ENCODE results near the gene TMX2. TPM values are rescaled to one million over a fixed set of nuclear protein-coding genes. Genes with fewer than 3 reads are reported as not detected.

TMX2 gene
- total RNA-seq, 1 experiment from 2014 or later, result 151 TPM

GRCh38 chr11:57751176-57751575, 38.8 kb downstream of the TMX2 start:
- no peaks in the 10 kb centered on the region for H3K36me3 ChIP-seq (ENCODE audit: control insufficient read depth, insufficient read depth, low read length)
- BruUV-seq (replicated peaks), result no TSS peak
- POLR2A ChIA-PET, result interaction anchor here (0.5 to 1.6 kb wide), 2 partner anchors 10 to 33 kb away, joined by 4 to 6 read pairs; partner anchors contain the start of gene CTNND1
- no peaks in the 10 kb centered on the region; the same call in 1 of the 2 replicates for H3K4me1 ChIP-seq (ENCODE audit: control insufficient read depth, insufficient read depth, low read length)
- no peak for TF ChIP-seq POLR2AphosphoS5 (IDR thresholded peaks at IDR 0.05; ENCODE audit: low read depth, low read length)
- in situ Hi-C loops (cut with HindIII; ENCODE audit: low pct_unique_long_range_greater_than_20kb, low sequenced_read_pairs), result no loop called here
- H3K27ac ChIP-seq (ENCODE audit: low read length), result peak overlapping the region; percentile 12; the same call in 1 of the 2 replicates
- ATAC-seq, result peak; percentile 20; the same call in 1 of the 2 replicates
- intact Hi-C loops (cut with micrococcal nuclease; ENCODE audit: unreplicated experiment), result loop anchor here (1.0 kb wide), 1 partner anchor 49 kb away; no protein-coding TSS in a partner anchor
- no peaks in the 10 kb centered on the region for H3K27me3 ChIP-seq (ENCODE audit: control insufficient read depth, insufficient read depth, low read length)
- no peak for DNase-seq (ENCODE audit: low read depth, low spot score)
- H3K4me3 ChIP-seq (ENCODE audit: low read depth in 2 of 2, low read length in 2 of 2), result no peak overlapping the region
- no peaks in the 10 kb centered on the region for H3K9me3 ChIP-seq (ENCODE audit: control insufficient read depth, insufficient read depth, low read depth, low read length)
- CTCF ChIA-PET, result interaction anchor here (1.1 to 2.0 kb wide), 4 partner anchors 9 to 535 kb away, joined by 3 to 34 read pairs (median 4); no protein-coding TSS in a partner anchor

- intact Hi-C loops (cut with micrococcal nuclease; ENCODE audit: unreplicated experiment) (loop anchor here (1.0 kb wide), 1 partner anchor 49 kb away; no protein-coding TSS in a partner anchor), in situ Hi-C loops (cut with HindIII; ENCODE audit: low pct_unique_long_range_greater_than_20kb, low sequenced_read_pairs) (no loop called here)
- Histone ChIP-seq H3K4me3 (ENCODE audit: low read depth in 2 of 2, low read length in 2 of 2) (no peak within 1 kb of the TSS), H3K27ac (ENCODE audit: low read length) (peak within 1 kb of the TSS; percentile 12; the same call in 1 of the 2 replicates), H3K36me3 (ENCODE audit: control insufficient read depth, insufficient read depth, low read length) (no peaks in the 10 kb centered on the region), H3K4me1 (ENCODE audit: control insufficient read depth, insufficient read depth, low read length) (no peaks in the 10 kb centered on the region; the same call in 1 of the 2 replicates), H3K27me3 (ENCODE audit: control insufficient read depth, insufficient read depth, low read length) (no peaks in the 10 kb centered on the region), H3K9me3 (ENCODE audit: control insufficient read depth, insufficient read depth, low read depth, low read length) (no peaks in the 10 kb centered on the region)
- TF ChIP-seq SIN3A (IDR thresholded peaks at IDR 0.05; ENCODE audit: borderline replicate concordance, insufficient read depth, low read depth, low read length), result no peak
- TF ChIP-seq TCF7L2 (IDR thresholded peaks at IDR 0.05; ENCODE audit: low read depth, low read length), result no peak
- TF ChIP-seq, protein P1, sequence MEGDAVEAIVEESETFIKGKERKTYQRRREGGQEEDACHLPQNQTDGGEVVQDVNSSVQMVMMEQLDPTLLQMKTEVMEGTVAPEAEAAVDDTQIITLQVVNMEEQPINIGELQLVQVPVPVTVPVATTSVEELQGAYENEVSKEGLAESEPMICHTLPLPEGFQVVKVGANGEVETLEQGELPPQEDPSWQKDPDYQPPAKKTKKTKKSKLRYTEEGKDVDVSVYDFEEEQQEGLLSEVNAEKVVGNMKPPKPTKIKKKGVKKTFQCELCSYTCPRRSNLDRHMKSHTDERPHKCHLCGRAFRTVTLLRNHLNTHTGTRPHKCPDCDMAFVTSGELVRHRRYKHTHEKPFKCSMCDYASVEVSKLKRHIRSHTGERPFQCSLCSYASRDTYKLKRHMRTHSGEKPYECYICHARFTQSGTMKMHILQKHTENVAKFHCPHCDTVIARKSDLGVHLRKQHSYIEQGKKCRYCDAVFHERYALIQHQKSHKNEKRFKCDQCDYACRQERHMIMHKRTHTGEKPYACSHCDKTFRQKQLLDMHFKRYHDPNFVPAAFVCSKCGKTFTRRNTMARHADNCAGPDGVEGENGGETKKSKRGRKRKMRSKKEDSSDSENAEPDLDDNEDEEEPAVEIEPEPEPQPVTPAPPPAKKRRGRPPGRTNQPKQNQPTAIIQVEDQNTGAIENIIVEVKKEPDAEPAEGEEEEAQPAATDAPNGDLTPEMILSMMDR (IDR thresholded peaks at IDR 0.05), result peak; percentile 81
- TF ChIP-seq POLR2AphosphoS5 (IDR thresholded peaks at IDR 0.05; ENCODE audit: low read depth, low read length), result no peak
- ChIA-PET CTCF (interaction anchor here (1.1 to 2.0 kb wide), 4 partner anchors 9 to 535 kb away, joined by 3 to 34 read pairs (median 4); no protein-coding TSS in a partner anchor), POLR2A (interaction anchor here (0.5 to 1.6 kb wide), 2 partner anchors 9 to 32 kb away, joined by 4 to 6 read pairs; partner anchors contain the start of gene CTNND1)
- no TSS peak for BruUV-seq (replicated peaks)
- no peak for DNase-seq (ENCODE audit: low read depth, low spot score)
- peak; percentile 91 for ATAC-seq
Observed at GRCh38 chr11:57751676-57752253, 39.4 kb downstream of the TMX2 start, which contains the start of gene BTBD18. Gene BTBD18, minus strand, starts transcription at chr11:57751819. Its CDS starts 631 bp downstream, at chr11:57751188.

DNA sequence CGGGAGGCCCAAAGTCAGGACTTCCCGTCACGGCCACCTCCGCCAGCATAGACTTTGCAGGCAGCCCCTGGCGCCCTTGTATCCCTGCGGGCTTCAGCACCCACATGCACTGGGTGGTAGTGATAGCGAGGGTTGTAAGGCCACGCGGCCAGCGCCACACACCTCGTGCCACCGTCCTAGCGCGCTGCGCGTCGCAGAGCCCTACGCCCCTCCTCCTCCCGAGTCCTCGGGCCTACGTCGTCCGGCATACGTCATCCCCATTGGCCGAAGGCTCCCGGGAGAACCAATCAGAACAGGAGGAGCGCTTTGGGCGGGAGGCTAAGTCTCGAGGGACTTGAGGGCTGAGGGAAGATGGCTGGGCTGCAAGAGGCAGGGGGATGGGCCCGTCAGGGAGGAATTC, 40.6 kb downstream of the TMX2 start:
- intact Hi-C loops (cut with micrococcal nuclease; ENCODE audit: unreplicated experiment), result no loop called here
- CTCF ChIA-PET, result no interaction called here

More for the DNA sequence above, 40.6 kb downstream of the TMX2 start:
- Histone ChIP-seq H3K4me1 (ENCODE audit: control insufficient read depth, insufficient read depth, low read length) (no peaks in the 10 kb centered on the region; the same call in 1 of the 2 replicates), H3K27ac (ENCODE audit: low read length) (no peak overlapping the region), H3K9me3 (ENCODE audit: control insufficient read depth, insufficient read depth, low read depth, low read length) (no peaks in the 10 kb centered on the region), H3K4me3 (ENCODE audit: low read depth in 2 of 2, low read length in 2 of 2) (no peak overlapping the region), H3K36me3 (ENCODE audit: control insufficient read depth, insufficient read depth, low read length) (no peaks in the 10 kb centered on the region), H3K27me3 (ENCODE audit: control insufficient read depth, insufficient read depth, low read length) (no peaks in the 10 kb centered on the region)
- TF ChIP-seq, protein P2, sequence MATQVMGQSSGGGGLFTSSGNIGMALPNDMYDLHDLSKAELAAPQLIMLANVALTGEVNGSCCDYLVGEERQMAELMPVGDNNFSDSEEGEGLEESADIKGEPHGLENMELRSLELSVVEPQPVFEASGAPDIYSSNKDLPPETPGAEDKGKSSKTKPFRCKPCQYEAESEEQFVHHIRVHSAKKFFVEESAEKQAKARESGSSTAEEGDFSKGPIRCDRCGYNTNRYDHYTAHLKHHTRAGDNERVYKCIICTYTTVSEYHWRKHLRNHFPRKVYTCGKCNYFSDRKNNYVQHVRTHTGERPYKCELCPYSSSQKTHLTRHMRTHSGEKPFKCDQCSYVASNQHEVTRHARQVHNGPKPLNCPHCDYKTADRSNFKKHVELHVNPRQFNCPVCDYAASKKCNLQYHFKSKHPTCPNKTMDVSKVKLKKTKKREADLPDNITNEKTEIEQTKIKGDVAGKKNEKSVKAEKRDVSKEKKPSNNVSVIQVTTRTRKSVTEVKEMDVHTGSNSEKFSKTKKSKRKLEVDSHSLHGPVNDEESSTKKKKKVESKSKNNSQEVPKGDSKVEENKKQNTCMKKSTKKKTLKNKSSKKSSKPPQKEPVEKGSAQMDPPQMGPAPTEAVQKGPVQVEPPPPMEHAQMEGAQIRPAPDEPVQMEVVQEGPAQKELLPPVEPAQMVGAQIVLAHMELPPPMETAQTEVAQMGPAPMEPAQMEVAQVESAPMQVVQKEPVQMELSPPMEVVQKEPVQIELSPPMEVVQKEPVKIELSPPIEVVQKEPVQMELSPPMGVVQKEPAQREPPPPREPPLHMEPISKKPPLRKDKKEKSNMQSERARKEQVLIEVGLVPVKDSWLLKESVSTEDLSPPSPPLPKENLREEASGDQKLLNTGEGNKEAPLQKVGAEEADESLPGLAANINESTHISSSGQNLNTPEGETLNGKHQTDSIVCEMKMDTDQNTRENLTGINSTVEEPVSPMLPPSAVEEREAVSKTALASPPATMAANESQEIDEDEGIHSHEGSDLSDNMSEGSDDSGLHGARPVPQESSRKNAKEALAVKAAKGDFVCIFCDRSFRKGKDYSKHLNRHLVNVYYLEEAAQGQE (IDR thresholded peaks at IDR 0.05; ENCODE audit: insufficient read depth in 1 of 2, low read depth in 2 of 2, low read length in 1 of 2), result no peak
- no peak for ATAC-seq
- no peak for DNase-seq (ENCODE audit: low read depth, low spot score)
- POLR2A ChIA-PET, result no interaction called here
- no TSS peak for BruUV-seq (replicated peaks)
- in situ Hi-C loops (cut with HindIII; ENCODE audit: low pct_unique_long_range_greater_than_20kb, low sequenced_read_pairs), result no loop called here
